HUES6 (cell line): ENCODE results near the gene CDIP1.

Experiments used
- H3K27ac ChIP-seq: 2 replicates; pipeline ENCODE4 v1.7.0; 2013; ENCODE audit warnings: low read depth, mild to moderate bottlenecking, low read length, inconsistent platforms
- H3K27me3 ChIP-seq: 2 replicates; pipeline ENCODE4 v1.6.1; 2013; ENCODE audit warnings: low read length; ENCODE audit not compliant: control insufficient read depth, insufficient read depth
- H3K36me3 ChIP-seq: 2 replicates; pipeline ENCODE4 v1.6.1; 2013; ENCODE audit warnings: low read length; ENCODE audit not compliant: control insufficient read depth, insufficient read depth
- H3K4me1 ChIP-seq: 2 replicates; pipeline ENCODE4 v1.6.1; 2013; ENCODE audit warnings: low read length; ENCODE audit not compliant: control insufficient read depth, insufficient read depth
- H3K4me3 ChIP-seq: 2 replicates; pipeline ENCODE4 v1.5.1; 2013; ENCODE audit warnings: low read depth, low read length
- H3K9ac ChIP-seq: one replicate; pipeline ENCODE4 v1.6.1; 2013; ENCODE audit warnings: mild to moderate bottlenecking, low read length
- H3K9me3 ChIP-seq: 2 replicates; pipeline ENCODE4 v1.6.1; 2013; ENCODE audit warnings: low read depth, low read length; ENCODE audit not compliant: control insufficient read depth, insufficient read depth

CDIP1 gene

DNA sequence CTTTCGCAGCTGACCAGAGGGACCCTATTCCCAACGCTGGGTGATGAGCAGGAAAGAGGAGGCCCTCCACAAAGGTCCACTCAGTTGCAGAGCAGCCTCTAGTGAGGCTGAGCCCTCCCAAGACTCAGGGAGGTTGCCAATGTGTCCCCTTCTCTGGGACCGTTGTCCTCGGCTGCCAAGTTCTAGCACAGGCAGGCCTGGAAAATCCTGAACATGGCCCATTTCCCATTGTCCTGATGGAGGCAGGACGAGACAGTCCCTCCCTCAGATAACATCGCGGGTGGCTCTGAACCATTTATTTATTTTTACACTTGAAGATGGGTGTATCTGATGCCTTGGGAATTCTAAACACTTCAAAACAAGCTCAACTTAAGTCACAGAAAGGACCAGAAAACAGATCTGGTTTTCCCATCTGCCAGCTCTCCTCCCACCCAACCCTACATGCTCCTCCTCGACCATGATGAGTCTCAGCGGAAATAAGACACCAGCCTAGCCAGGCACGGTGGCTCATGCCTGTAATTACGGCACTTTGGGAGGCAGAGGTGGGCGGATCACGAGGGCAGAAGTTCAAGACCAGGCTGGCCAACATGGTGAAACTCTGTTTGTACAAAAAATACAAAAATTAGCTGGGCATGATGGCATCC lies 12.8 kb downstream of the CDIP1 start:
- H3K4me1 ChIP-seq: peaks cover 37% of the 10 kb centered on the region
- no peaks in the 10 kb centered on the region for H3K9me3 ChIP-seq
- H3K4me3 ChIP-seq: no peak overlapping the region
- H3K27me3 ChIP-seq: no peaks in the 10 kb centered on the region
- no peak overlapping the region for H3K9ac ChIP-seq
- no peak overlapping the region for H3K27ac ChIP-seq
- peaks cover 3% of the 10 kb centered on the region; the same call in 1 of the 2 replicates for H3K36me3 ChIP-seq

DNA sequence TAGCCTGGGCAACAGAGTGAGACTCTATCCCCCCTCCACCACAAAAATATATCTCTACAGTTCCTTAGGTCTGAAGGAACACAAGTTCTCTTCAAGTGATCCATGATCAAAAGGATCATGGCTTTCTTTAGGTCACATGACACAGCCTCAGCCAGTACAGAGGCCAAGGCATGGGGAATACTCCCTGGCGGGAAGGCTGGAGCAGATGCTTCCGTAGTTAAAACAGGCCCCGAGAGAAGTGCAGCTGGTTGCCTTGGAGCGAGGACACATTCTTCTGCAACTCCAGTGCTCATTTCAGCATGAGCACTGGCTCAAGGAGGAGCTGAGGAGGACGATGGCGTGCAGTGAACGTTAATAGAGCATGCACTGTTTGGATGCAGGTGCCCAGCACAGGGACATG lies 13.5 kb downstream of the CDIP1 start:
- Histone ChIP-seq H3K27me3 (no peaks in the 10 kb centered on the region), H3K36me3 (peaks cover 3% of the 10 kb centered on the region; the same call in 1 of the 2 replicates), H3K27ac (no peak overlapping the region), H3K4me1 (peaks cover 35% of the 10 kb centered on the region), H3K9ac (no peak overlapping the region), H3K9me3 (no peaks in the 10 kb centered on the region), H3K4me3 (no peak overlapping the region)

DNA sequence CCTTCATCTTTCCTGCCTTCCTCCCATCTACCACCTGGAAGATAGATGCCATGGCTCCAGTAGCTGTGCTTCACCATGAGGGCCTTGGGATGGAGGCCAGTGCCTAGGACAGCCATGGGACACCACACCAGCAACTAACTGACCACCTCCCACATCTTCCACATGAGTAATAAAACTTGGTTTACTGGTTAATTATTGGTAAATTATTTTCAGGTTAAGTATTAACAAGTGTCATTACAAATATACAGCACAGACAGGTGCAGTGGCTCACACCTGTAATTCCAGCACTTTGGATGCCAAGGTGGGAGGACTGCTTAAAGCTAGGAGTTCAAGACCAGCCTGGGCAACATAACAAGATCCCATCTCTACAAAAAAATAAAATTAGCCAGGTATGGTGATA lies 14.0 kb downstream of the CDIP1 start:
- peaks cover 3% of the 10 kb centered on the region; the same call in 1 of the 2 replicates for H3K36me3 ChIP-seq
- H3K9me3 ChIP-seq: no peaks in the 10 kb centered on the region
- no peak overlapping the region for H3K9ac ChIP-seq
- no peaks in the 10 kb centered on the region for H3K27me3 ChIP-seq
- peaks cover 30% of the 10 kb centered on the region for H3K4me1 ChIP-seq
- H3K27ac ChIP-seq: no peak overlapping the region
- H3K4me3 ChIP-seq: no peak overlapping the region

DNA sequence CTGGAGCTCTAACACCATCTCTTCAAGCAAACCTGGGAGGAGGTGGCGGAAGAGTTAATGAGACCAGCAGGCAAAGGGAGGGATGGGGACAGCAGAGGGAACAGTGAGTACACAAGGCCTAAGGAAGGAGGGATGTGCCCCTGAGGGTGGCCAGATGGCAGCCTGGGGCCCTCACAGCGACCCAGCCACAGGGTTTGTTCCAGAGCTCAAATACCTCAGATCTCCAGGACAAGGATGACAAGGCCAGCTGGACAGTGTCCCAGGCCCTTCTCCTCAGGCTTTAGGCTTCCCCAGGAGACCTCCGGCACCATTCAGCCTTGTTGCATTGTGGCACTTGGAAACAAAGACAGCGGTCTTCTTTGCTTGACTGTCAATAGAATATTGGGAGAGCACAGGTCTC lies 14.9 kb downstream of the CDIP1 start:
- Histone ChIP-seq H3K9ac (no peak overlapping the region), H3K36me3 (peaks cover 3% of the 10 kb centered on the region; the same call in 1 of the 2 replicates), H3K27me3 (no peaks in the 10 kb centered on the region), H3K9me3 (no peaks in the 10 kb centered on the region), H3K27ac (no peak overlapping the region), H3K4me3 (no peak overlapping the region), H3K4me1 (peaks cover 21% of the 10 kb centered on the region)

DNA sequence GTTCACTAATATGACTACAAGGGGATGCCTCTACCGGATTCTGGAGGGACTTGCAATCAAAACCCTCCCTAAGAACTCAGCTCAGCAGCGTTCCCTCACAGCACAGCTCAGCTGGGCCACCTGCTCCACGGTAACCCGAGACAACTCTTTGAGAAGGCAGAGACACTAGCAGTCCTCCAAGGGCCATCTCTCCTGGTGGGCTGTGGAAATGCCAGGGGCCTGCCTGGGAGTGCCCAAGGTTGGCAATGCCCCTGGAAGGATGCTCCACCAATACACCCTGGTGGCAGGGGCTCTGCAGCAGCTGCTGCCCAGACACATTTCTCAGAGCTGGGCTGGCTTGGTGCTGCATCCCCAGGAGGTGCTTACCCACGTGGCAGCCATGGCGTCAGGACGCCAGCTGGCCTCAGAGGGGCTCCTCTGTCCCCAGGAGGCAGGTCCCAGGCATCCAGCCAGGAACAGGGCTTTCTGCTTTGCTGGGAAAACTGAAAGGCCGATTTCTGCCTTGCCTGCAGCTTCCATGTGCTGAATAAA lies 16.5 kb downstream of the CDIP1 start:
- H3K27me3 ChIP-seq: no peaks in the 10 kb centered on the region
- H3K4me3 ChIP-seq: no peak overlapping the region
- no peaks in the 10 kb centered on the region for H3K9me3 ChIP-seq
- peaks cover 3% of the 10 kb centered on the region; the same call in 1 of the 2 replicates for H3K36me3 ChIP-seq
- no peak overlapping the region; the same call in 1 of the 2 replicates for H3K27ac ChIP-seq
- H3K4me1 ChIP-seq: peaks cover 21% of the 10 kb centered on the region
- no peak overlapping the region for H3K9ac ChIP-seq

DNA sequence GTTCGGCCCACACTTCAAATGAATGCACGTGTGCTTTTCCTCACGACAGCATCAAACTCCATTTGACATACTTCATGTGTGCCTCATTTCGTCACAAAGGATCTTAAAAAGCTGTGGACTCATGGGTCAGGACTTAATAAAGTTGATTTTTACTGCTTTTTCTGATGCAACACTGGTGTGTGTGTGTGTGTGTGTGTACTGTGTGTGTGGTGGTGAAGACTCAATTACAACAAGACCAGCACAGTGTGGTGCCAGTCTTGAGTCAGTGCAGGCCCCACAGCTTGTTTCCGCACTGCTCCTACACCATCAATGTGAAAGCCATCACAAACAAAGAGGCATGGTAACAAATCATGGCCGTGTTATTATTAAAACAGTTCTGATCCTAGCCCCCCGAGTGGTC lies 17.7 kb downstream of the CDIP1 start:
- Histone ChIP-seq H3K27me3 (no peaks in the 10 kb centered on the region), H3K4me1 (peaks cover 21% of the 10 kb centered on the region), H3K36me3 (peaks cover 3% of the 10 kb centered on the region; the same call in 1 of the 2 replicates), H3K9me3 (no peaks in the 10 kb centered on the region), H3K9ac (no peak overlapping the region), H3K4me3 (no peak overlapping the region), H3K27ac (no peak overlapping the region)

DNA sequence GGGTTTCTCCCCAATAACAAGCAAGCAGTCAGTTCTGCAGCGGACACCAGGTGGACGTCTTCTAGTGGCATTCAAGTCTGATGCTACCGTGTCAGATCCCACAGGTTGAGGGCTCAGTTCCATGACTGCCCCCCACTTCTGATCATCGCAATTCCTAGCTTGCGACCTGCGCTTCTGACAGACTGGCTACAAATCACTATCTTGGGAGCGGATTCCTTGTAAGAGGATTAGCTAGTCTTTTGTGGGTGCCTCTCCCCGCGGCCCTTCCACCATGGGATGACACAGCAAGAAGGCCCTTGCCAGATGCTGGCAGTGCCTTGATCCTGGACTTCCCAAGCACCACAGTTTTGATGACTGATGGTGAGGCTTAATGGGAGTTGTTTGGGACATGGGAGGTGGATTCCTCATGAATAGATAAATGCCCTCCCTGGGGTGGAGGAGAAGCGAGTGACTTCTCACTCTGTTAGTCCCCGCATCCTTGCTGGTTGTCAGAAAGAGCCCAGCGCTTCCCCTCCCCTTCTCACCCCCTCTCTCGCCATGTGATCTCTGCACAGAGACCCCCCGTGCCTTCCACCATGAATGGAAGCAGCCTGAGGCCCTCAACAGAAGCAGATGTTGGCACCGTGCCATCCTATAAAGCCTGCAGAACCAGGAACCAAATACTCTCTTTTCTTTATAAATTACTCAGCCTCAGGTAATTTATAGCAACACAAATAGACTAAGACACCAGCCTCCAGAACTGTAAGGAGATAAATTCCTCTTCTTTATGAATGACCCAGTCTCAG lies 19.1 kb downstream of the CDIP1 start:
- H3K27me3 ChIP-seq: no peaks in the 10 kb centered on the region
- H3K4me3 ChIP-seq: no peak overlapping the region
- peaks cover 3% of the 10 kb centered on the region; the same call in 1 of the 2 replicates for H3K36me3 ChIP-seq
- no peak overlapping the region for H3K9ac ChIP-seq
- peaks cover 21% of the 10 kb centered on the region for H3K4me1 ChIP-seq
- H3K27ac ChIP-seq: no peak overlapping the region
- H3K9me3 ChIP-seq: no peaks in the 10 kb centered on the region

DNA sequence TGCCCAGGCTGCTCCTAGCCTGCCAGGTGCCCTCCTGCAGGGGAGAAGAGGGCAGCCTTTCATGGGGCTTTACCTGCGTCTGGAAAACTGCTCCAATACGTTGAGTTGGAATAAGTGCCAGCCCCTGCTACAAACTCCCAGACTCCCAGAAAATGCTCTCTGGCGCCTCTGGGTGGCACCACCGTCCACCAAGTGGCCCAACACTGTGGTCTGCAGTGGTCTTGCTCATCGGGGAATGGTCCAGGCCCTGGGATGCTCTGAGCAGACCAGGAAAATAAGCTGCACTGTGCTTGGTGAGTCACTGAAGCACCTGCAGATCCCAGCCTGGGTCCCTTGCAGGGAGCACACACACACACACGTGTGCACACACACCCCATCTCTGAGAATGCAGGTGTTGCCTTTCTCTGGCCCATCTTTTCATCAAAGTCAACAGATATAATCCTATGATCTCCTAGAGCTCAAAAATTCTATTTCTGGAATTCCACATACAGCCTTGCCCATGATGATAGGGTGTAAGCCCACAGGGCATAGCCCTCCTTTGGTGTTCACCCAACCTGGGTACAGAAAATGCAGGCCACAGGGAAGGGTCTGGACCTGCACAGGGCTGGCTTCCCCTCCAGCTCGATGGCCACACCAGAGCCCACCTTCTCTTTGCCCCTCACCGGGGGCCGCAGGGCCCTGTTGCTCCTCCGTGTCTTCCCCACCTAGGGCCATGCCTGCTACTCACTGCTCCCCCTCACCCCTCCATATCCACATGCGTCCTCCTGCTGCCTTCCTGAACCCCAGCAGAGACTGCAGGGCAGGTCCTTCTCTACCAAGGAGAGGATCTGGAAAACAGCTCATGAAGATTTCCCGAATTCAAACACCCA lies 20.5 kb downstream of the CDIP1 start:
- Histone ChIP-seq H3K4me1 (peaks cover 14% of the 10 kb centered on the region), H3K9ac (no peak overlapping the region), H3K9me3 (no peaks in the 10 kb centered on the region), H3K27ac (no peak overlapping the region), H3K27me3 (no peaks in the 10 kb centered on the region), H3K36me3 (peaks cover 14% of the 10 kb centered on the region), H3K4me3 (no peak overlapping the region)

DNA sequence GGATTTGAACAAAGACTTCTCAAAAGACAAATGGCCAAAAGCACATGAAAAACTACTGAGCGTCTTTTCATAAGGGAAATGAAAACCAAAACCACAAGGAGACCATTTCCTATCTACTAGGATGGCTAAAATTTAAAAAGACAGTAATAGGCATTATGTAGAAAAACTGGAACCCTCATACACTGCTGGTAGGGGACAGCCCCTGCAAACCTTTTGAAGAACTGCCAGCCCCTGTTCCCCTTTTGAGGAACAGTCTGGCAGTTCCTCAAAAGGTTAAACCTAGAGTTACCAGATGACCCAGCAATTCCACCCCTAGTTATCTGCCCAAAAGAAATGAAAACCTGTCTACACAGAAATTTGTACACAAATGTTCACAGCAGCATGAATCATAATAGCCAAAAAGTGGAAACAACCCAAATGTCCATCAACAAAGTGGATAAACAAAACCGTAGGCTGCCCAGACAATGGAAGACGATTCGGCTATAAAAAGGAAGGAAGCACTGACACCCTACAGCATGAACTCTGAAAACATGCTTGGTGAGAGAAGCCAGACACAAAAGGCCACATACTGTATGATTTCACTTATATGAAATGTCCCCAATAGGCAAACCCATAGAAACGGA lies 22.9 kb downstream of the CDIP1 start:
- Histone ChIP-seq H3K9me3 (no peaks in the 10 kb centered on the region), H3K27me3 (no peaks in the 10 kb centered on the region), H3K36me3 (peaks cover 34% of the 10 kb centered on the region), H3K4me1 (no peaks in the 10 kb centered on the region), H3K27ac (no peak overlapping the region), H3K4me3 (no peak overlapping the region), H3K9ac (no peak overlapping the region)

DNA sequence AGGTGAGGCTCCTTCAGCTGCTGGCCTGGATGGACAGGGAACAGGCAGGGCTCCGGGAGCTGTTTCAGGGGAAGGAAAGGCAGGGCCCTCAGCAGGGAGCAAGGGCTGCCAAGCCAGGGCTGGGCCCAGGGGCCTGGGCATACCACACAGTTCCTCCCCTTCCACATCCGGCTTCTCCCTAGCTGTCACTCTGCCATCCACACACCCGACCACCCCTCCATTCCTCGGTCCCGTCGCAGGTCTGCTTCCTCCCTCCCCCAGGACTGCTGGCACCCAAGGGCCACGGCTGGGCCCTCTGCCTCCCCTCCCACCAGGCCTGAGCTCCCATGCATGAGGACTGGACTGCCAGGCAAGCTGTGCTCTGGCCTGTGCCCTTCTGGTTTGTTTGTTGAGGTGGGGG lies 24.0 kb downstream of the CDIP1 start:
- H3K9ac ChIP-seq: no peak overlapping the region
- no peaks in the 10 kb centered on the region for H3K27me3 ChIP-seq
- H3K27ac ChIP-seq: no peak overlapping the region
- peaks cover 44% of the 10 kb centered on the region for H3K36me3 ChIP-seq
- no peak overlapping the region for H3K4me3 ChIP-seq
- no peaks in the 10 kb centered on the region for H3K9me3 ChIP-seq
- H3K4me1 ChIP-seq: no peaks in the 10 kb centered on the region
